Activated naive CD8-positive, alpha-beta T cell (primary cell): Measurements from ENCODE around the gene CAPN3.
"Not testable (repeated sequence)": the region's sequence is repeated elsewhere in the genome, so short reads cannot be mapped to it uniquely, and the experiment has no call there.

Experiments used
- H3K27ac Mint-ChIP-seq: one replicate; pipeline ENCODE4 v1.8.0; 2021; ENCODE audit warnings: mixed read lengths
- H3K27me3 Mint-ChIP-seq: one replicate; pipeline ENCODE4 v1.8.0; 2021; ENCODE audit warnings: mixed read lengths
- H3K36me3 Mint-ChIP-seq: one replicate; pipeline ENCODE4 v1.8.0; 2021; ENCODE audit warnings: mixed read lengths
- H3K4me1 Mint-ChIP-seq: one replicate; pipeline ENCODE4 v1.8.0; 2021; ENCODE audit warnings: low read depth, mixed read lengths
- H3K4me3 Mint-ChIP-seq: one replicate; pipeline ENCODE4 v1.8.0; 2021; ENCODE audit warnings: mild to moderate bottlenecking, mixed read lengths
- H3K9me3 Mint-ChIP-seq: one replicate; pipeline ENCODE4 v1.8.0; 2021; ENCODE audit warnings: low read depth, mixed read lengths

Gene CAPN3

GRCh38 chr15:42359249-42359648 is at the start of gene CAPN3:
CAPN3 (plus strand) TSS chr15:42359501; CDS start chr15:42359806, 305 bp downstream.
- peaks cover 7% of the 10 kb centered on the region for H3K36me3 Mint-ChIP-seq
- H3K4me3 Mint-ChIP-seq = no peak within 1 kb of the TSS
- H3K27me3 Mint-ChIP-seq = no peaks in the 10 kb centered on the region
- H3K4me1 Mint-ChIP-seq = no peaks in the 10 kb centered on the region
- no peaks in the 10 kb centered on the region for H3K9me3 Mint-ChIP-seq
- H3K27ac Mint-ChIP-seq = no peak within 1 kb of the TSS

GRCh38 chr15:42313463-42313862 is 45.8 kb upstream of the CAPN3 start:
- Mint-ChIP-seq H3K27me3 (no peaks in the 10 kb centered on the region), H3K4me3 (no peak overlapping the region), H3K27ac (no peak overlapping the region), H3K9me3 (no peaks in the 10 kb centered on the region), H3K36me3 (peaks cover 15% of the 10 kb centered on the region), H3K4me1 (no peaks in the 10 kb centered on the region)

GRCh38 chr15:42314818-42315217 is 44.5 kb upstream of the CAPN3 start:
- Mint-ChIP-seq H3K27ac (no peak overlapping the region), H3K4me3 (no peak overlapping the region), H3K27me3 (no peaks in the 10 kb centered on the region), H3K36me3 (peaks cover 14% of the 10 kb centered on the region), H3K4me1 (no peaks in the 10 kb centered on the region), H3K9me3 (no peaks in the 10 kb centered on the region)

GRCh38 chr15:42315521-42315920 is 43.8 kb upstream of the CAPN3 start:
- Mint-ChIP-seq H3K4me3 (no peak overlapping the region), H3K27ac (no peak overlapping the region), H3K36me3 (peaks cover 12% of the 10 kb centered on the region)

GRCh38 chr15:42316282-42316805 is 43.0 kb upstream of the CAPN3 start:
- H3K27ac Mint-ChIP-seq, H3K4me1 Mint-ChIP-seq, H3K4me3 Mint-ChIP-seq, H3K27me3 Mint-ChIP-seq, H3K9me3 Mint-ChIP-seq: not testable (repeated sequence)
- peaks cover 16% of the 10 kb centered on the region for H3K36me3 Mint-ChIP-seq

More at GRCh38 chr15:42315521-42315920, 43.8 kb upstream of the CAPN3 start:
- Mint-ChIP-seq H3K4me1 (no peaks in the 10 kb centered on the region), H3K9me3 (no peaks in the 10 kb centered on the region), H3K27me3 (no peaks in the 10 kb centered on the region)

- Mint-ChIP-seq H3K4me3 (no peak overlapping the region), H3K4me1 (no peaks in the 10 kb centered on the region), H3K27ac (no peak overlapping the region), H3K27me3 (no peaks in the 10 kb centered on the region), H3K9me3 (no peaks in the 10 kb centered on the region), H3K36me3 (peaks cover 28% of the 10 kb centered on the region)
Measured at GRCh38 chr15:42319206-42319605, 40.1 kb upstream of the CAPN3 start.

- Mint-ChIP-seq H3K9me3 (no peaks in the 10 kb centered on the region), H3K36me3 (peaks cover 47% of the 10 kb centered on the region), H3K27me3 (no peaks in the 10 kb centered on the region), H3K27ac (no peak overlapping the region), H3K4me1 (no peaks in the 10 kb centered on the region), H3K4me3 (no peak overlapping the region)
Measured at GRCh38 chr15:42324308-42324707, 35.0 kb upstream of the CAPN3 start.

- Mint-ChIP-seq H3K27me3 (no peaks in the 10 kb centered on the region), H3K36me3 (peaks cover 33% of the 10 kb centered on the region), H3K4me3 (no peak overlapping the region)
Measured at GRCh38 chr15:42329161-42329560, 30.1 kb upstream of the CAPN3 start.

GRCh38 chr15:42329992-42330391 is 29.3 kb upstream of the CAPN3 start:
- Mint-ChIP-seq H3K4me1 (no peaks in the 10 kb centered on the region), H3K27me3 (no peaks in the 10 kb centered on the region), H3K36me3 (peaks cover 35% of the 10 kb centered on the region), H3K9me3 (peaks cover 8% of the 10 kb centered on the region), H3K4me3 (no peak overlapping the region), H3K27ac (no peak overlapping the region)

More at GRCh38 chr15:42329161-42329560, 30.1 kb upstream of the CAPN3 start:
- H3K4me1 Mint-ChIP-seq = no peaks in the 10 kb centered on the region
- peaks cover 3% of the 10 kb centered on the region for H3K9me3 Mint-ChIP-seq
- no peak overlapping the region for H3K27ac Mint-ChIP-seq

- Mint-ChIP-seq H3K4me3 (no peak overlapping the region), H3K27me3 (no peaks in the 10 kb centered on the region), H3K36me3 (peaks cover 39% of the 10 kb centered on the region), H3K27ac (no peak overlapping the region), H3K4me1 (no peaks in the 10 kb centered on the region), H3K9me3 (peaks cover 16% of the 10 kb centered on the region)
Measured at GRCh38 chr15:42331235-42331634, 28.1 kb upstream of the CAPN3 start.

GRCh38 chr15:42332331-42332730 is 27.0 kb upstream of the CAPN3 start:
- Mint-ChIP-seq H3K36me3 (peaks cover 31% of the 10 kb centered on the region), H3K9me3 (peaks cover 16% of the 10 kb centered on the region), H3K27ac (no peak overlapping the region), H3K4me3 (no peak overlapping the region), H3K27me3 (no peaks in the 10 kb centered on the region), H3K4me1 (no peaks in the 10 kb centered on the region)

GRCh38 chr15:42335074-42335473 is 24.2 kb upstream of the CAPN3 start:
- no peaks in the 10 kb centered on the region for H3K27me3 Mint-ChIP-seq
- H3K27ac Mint-ChIP-seq = no peak overlapping the region
- H3K4me3 Mint-ChIP-seq = no peak overlapping the region
- H3K36me3 Mint-ChIP-seq = peaks cover 20% of the 10 kb centered on the region
- H3K9me3 Mint-ChIP-seq = peaks cover 16% of the 10 kb centered on the region
- H3K4me1 Mint-ChIP-seq = no peaks in the 10 kb centered on the region

GRCh38 chr15:42336650-42337049 is 22.7 kb upstream of the CAPN3 start:
- not testable (repeated sequence) for H3K27ac Mint-ChIP-seq, H3K4me1 Mint-ChIP-seq, H3K4me3 Mint-ChIP-seq, H3K27me3 Mint-ChIP-seq
- H3K36me3 Mint-ChIP-seq = peaks cover 20% of the 10 kb centered on the region
- peaks cover 16% of the 10 kb centered on the region for H3K9me3 Mint-ChIP-seq

- Mint-ChIP-seq H3K9me3 (peaks cover 16% of the 10 kb centered on the region), H3K36me3 (peaks cover 20% of the 10 kb centered on the region)
- H3K27me3 Mint-ChIP-seq, H3K27ac Mint-ChIP-seq, H3K4me3 Mint-ChIP-seq, H3K4me1 Mint-ChIP-seq: not testable (repeated sequence)
Measured at GRCh38 chr15:42337104-42337503, 22.2 kb upstream of the CAPN3 start.

- no peaks in the 10 kb centered on the region for H3K4me1 Mint-ChIP-seq
- H3K4me3 Mint-ChIP-seq = no peak overlapping the region
- no peaks in the 10 kb centered on the region for H3K27me3 Mint-ChIP-seq
- peaks cover 19% of the 10 kb centered on the region for H3K36me3 Mint-ChIP-seq
- H3K27ac Mint-ChIP-seq = no peak overlapping the region
- H3K9me3 Mint-ChIP-seq = peaks cover 13% of the 10 kb centered on the region
Measured at GRCh38 chr15:42338500-42338899, 20.8 kb upstream of the CAPN3 start.

- H3K27ac Mint-ChIP-seq = no peak overlapping the region
- peaks cover 10% of the 10 kb centered on the region for H3K36me3 Mint-ChIP-seq
- H3K9me3 Mint-ChIP-seq = no peaks in the 10 kb centered on the region
- no peaks in the 10 kb centered on the region for H3K27me3 Mint-ChIP-seq
- H3K4me1 Mint-ChIP-seq = no peaks in the 10 kb centered on the region
- no peak overlapping the region for H3K4me3 Mint-ChIP-seq
Measured at GRCh38 chr15:42343596-42344232, 15.6 kb upstream of the CAPN3 start.
